ENCODE measurements around the gene RWDD2A.
"Not testable (repeated sequence)": the region's sequence is repeated elsewhere in the genome, so short reads cannot be mapped to it uniquely, and the experiment has no call there.

RWDD2A gene

GRCh38 chr6:83192871-83193746, at the start of gene RWDD2A, which contains the start of gene PGM3:
Gene RWDD2A (plus strand): TSS chr6:83193357. CDS start chr6:83194452, 1,095 bp downstream.
Gene PGM3 (minus strand): TSS chr6:83193265. CDS start chr6:83191012, 2,253 bp downstream.
- peak; percentile 97 for DNase-seq (ENCODE audit: low spot score)

DNA sequence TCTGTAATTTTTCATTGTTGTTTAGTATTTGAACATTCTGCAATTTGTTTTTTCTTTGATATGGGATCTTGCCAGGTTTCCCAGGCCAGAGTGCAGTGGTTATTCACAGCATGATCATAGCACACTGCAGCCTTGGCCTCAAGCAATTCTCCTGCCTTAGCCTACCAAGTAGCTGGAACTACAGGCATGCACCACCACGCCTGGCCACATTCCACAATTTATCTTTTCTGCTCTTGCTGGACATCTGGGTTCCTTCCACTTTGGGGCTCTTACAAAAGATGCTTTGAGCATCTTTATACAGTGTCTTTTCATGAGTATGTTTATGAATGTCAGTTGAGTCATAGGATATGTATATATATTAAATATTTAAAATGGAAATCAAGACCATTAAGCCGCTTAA, 42.0 kb upstream of the RWDD2A start:
- DNase-seq (ENCODE audit: low spot score) = no peak

DNA sequence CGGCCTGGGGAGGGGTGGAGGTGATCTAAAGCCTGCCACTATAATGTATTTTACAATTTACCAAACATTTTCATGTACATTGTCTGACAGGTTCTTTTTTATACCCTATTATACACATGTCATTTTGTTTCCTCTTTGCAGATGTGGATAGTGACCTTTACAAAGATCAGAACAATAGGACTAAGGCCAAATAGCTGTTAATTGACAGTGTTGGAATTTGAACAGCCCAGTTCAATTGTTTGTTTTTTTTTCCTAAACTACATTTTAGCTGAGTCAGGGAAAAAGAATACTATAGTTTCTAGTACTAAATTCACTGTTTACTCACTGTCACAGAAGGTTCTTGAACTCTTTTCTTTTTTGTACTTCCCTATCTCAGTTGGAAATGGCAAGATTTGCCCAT, 40.2 kb upstream of the RWDD2A start:
- no peak for DNase-seq (ENCODE audit: low spot score)

DNA sequence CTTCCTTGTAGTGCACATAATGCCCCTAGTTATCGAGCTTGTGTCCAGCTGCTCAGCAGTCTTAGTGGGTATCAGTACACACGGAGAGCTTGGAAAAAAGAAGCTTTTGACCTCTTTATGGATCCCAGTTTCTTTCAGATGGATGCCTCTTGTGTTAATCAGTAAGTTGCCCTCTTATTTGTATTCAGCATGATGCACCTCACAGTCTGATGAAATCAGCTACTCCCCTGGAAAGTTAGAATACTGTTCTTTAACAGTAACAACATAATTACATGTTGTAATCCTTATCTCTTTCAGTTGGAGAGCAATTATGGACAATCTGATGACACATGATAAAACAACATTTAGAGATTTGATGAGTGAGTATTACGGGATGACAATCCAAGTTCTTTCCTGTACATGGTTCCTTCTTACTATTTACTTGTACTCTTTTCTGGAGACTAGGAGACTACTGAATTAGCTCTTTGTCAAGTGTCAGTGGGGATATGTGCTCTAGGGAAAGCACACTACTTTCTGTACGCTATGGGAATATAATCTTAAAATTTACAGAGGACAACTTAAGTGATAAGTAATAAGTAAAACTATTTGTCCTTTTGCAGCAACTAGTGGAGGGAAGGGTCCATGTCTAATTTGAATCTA, 39.2 kb upstream of the RWDD2A start:
- no peak for DNase-seq (ENCODE audit: low spot score)

DNA sequence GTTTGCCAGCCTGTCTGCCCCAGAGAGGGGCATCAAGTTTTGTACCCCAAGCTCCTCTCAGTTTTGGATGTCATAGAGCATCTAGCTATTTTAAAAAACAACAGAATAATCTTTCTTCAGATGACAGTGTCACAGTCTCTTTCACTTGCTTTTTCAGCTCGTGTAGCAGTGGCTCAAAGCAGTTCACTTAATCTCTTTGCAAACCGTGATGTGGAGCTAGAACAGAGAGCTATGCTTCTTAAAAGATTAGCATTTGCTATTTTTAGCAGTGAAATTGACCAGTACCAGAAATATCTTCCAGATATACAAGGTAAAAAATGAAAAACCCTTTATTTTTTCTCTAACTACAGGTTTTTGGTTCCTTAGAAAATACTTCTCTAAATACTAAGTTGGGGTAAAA, 37.4 kb upstream of the RWDD2A start:
- no peak for DNase-seq (ENCODE audit: low spot score)

GRCh38 chr6:83160167-83160566, 33.0 kb upstream of the RWDD2A start:
- DNase-seq (ENCODE audit: low spot score) = no peak

DNA sequence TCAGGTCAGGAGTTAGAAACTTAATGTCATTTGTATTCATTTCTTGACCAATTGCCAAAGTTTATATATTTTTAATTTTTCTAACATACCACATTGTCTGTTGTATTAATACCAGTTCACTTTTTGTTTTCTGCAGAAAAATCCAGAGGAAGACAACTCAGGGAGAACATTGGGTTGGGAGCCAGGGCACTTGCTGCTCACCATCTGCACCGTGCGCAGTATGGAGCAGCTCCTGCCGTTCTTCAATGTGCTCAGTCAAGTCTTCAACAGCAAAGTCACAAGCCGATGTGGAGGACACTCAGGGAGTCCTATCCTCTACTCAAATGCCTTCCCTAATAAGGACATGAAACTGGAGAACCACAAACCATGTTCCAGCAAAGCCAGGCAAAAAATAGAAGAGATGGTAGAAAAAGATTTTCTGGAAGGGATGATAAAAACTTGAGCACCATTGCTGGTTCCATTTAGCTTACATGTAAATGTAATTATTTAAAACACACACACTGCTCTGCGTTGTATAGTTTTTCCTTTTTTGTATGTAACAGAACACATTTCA, 25.4 kb upstream of the RWDD2A start:
- DNase-seq (ENCODE audit: low spot score) = no peak

DNA sequence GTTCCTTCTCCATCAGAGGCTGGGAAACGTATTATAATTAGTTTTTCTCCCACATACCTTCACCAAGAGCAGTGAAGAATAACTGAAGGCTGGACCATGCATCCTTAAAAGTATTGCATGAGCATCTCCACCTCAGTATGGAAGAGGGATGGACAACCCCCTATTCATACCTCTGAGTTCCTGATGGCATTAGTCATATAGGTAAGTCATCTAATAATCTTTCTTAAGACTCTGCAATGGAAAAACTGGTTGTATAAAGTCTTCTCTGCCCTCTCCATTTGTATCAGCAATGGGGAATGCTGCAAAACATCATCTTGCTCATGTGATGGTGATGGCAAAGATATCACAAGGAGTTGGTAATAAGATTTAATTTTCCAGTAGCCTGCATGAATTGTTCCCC, 24.6 kb upstream of the RWDD2A start:
- DNase-seq (ENCODE audit: low spot score) = no peak

GRCh38 chr6:83169106-83169505, 24.1 kb upstream of the RWDD2A start:
- no peak for DNase-seq (ENCODE audit: low spot score)

GRCh38 chr6:83169511-83169910, 23.6 kb upstream of the RWDD2A start:
- no peak for DNase-seq (ENCODE audit: low spot score)

- DNase-seq (ENCODE audit: low spot score) = no peak
Measured at GRCh38 chr6:83176246-83176645, 16.9 kb upstream of the RWDD2A start.

GRCh38 chr6:83180426-83180950, 12.7 kb upstream of the RWDD2A start:
- DNase-seq (ENCODE audit: low spot score) = no peak

GRCh38 chr6:83182114-83182513, 11.0 kb upstream of the RWDD2A start:
- no peak for DNase-seq (ENCODE audit: low spot score)

GRCh38 chr6:83183082-83183828, 9.9 kb upstream of the RWDD2A start:
- DNase-seq (ENCODE audit: low spot score) = no peak

- DNase-seq (ENCODE audit: low spot score) = no peak
Measured at GRCh38 chr6:83185096-83185495, 8.1 kb upstream of the RWDD2A start.

GRCh38 chr6:83188501-83188900, 4.7 kb upstream of the RWDD2A start:
- no peak for DNase-seq (ENCODE audit: low spot score)

- DNase-seq (ENCODE audit: low spot score) = no peak
Measured at GRCh38 chr6:83190626-83191025, 2.5 kb upstream of the RWDD2A start.

DNA sequence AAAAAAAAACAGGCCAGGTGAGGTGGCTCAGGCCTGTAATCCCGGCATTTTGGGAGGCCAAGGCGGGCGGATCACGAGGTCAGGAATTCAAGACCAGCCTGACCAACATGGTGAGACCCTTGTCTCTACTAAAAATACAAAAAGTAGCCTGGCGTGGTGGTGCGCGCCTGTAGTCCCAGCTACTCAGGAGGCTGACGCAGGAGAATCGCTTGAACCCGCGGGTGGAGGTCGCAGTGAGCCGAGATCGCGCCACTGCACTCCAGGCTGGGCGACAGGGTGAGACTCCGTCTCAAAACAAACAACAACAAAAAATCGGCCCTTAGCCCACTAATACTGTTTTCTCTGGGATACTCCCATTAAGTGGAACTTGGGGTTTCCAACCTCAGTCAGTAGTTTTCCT, 1.2 kb upstream of the RWDD2A start:
- not testable (repeated sequence) for DNase-seq (ENCODE audit: low spot score)

GRCh38 chr6:83192456-83192855, 701 bp upstream of the RWDD2A start:
- no peak for DNase-seq (ENCODE audit: low spot score)

GRCh38 chr6:83193747-83194566, 800 bp downstream of the RWDD2A start:
- peak; percentile 41 for DNase-seq (ENCODE audit: low spot score)

DNA sequence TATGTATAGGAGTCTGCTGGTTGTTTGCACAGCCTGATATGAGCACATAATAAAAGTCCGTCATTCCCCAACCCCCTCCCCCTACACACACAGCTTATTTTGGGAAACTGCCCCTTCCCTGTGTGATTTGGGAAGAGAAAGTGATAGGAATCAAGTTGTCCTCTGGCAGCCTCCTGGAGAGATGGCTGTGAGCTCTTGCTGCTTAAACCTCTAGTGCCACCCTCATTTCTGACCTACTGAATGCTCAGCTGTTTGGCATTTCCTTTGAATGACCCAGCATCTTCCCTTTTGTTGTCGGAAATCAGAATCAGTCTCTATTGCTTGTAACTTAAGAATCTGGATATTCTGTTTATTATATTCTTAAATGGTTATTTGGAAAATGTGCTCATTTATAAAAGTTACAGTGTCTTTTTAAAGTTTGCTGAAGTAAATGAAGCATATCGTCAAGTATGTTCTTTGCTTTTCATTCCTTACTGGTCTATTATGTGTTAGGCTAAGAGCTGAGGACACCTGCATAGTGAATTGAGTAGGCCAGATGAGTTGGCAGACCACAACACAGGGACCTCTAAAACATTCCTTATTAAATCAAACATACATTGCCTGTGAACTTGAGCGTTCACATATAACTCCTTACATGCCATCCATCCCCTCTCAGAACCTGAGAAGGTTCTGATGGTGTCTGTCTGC, 5.5 kb downstream of the RWDD2A start:
- DNase-seq (ENCODE audit: low spot score) = no peak
